K562 (cell line): ENCODE results near the gene DVL3. TPM values are rescaled to one million over a fixed set of nuclear protein-coding genes. Genes with fewer than 3 reads are reported as not detected.

Source experiments
- CTBP1 ChIP-seq: fragments of 450-650 bp; IDR thresholded peaks from 2 replicates; pipeline ENCODE4 v1.6.1; 2016; ENCODE audit warnings: borderline replicate concordance
- EP300 ChIP-seq: IDR thresholded peaks from 2 replicates; pipeline ENCODE4 v1.6.1; 2012; ENCODE audit warnings: low read length, improper control_type of control experiment
- FIP1L1 ChIP-seq: fragments of 200-400 bp; formaldehyde crosslinking; IDR thresholded peaks from 2 replicates; pipeline ENCODE4 v1.6.1; 2018; ENCODE audit warnings: mild to moderate bottlenecking, low read depth, low read length; ENCODE audit not compliant: poor library complexity, severe bottlenecking
- NCOA1 ChIP-seq: fragments of 450-650 bp; IDR thresholded peaks from 2 replicates; pipeline ENCODE4 v1.6.1; 2016; ENCODE audit warnings: low read depth
- NR2C2 ChIP-seq, 2 experiments: fragments of 200-800 bp in 1 of 2; sonication (Bioruptor generic) in 1 of 2; sonication (generic) in 1 of 2; formaldehyde crosslinking in 1 of 2; IDR thresholded peaks; 2 replicates each; pipeline versions ENCODE4 v1.6.1 to v1.8.0; 2016 to 2022; ENCODE audit warnings: mild to moderate bottlenecking in 1 of 2, missing compliant biosample characterization in 1 of 2, missing genetic modification characterization in 1 of 2, missing genetic modification reagents in 1 of 2
- PTBP1 ChIP-seq: fragments of 200-400 bp; formaldehyde crosslinking; IDR thresholded peaks from 2 replicates; pipeline ENCODE4 v1.6.1; 2017; ENCODE audit warnings: low read depth, low read length
- RAD21 ChIP-seq, 2 experiments: fragments of 250-450 bp in 1 of 2; fragments of 450-650 bp in 1 of 2; sonication (Bioruptor Pico) in 1 of 2; formaldehyde crosslinking in 1 of 2; IDR thresholded peaks in 1 of 2; conservative IDR thresholded peaks in 1 of 2; 2 replicates each; pipeline versions ENCODE4 v1.4.0 to v1.8.0; 2020 to 2022; ENCODE audit warnings: mild to moderate bottlenecking in 2 of 2, moderate library complexity in 1 of 2
- RFX1 ChIP-seq: fragments of 450-650 bp; IDR thresholded peaks from 2 replicates; pipeline ENCODE4 v1.6.1; 2016; ENCODE audit warnings: mild to moderate bottlenecking, moderate library complexity
- SMARCB1 ChIP-seq: IDR thresholded peaks from 2 replicates; pipeline ENCODE4 v1.6.1; 2011; ENCODE audit warnings: improper control_type of control experiment, low read depth; ENCODE audit not compliant: insufficient read length
- TAF1 ChIP-seq: IDR thresholded peaks from 2 replicates; pipeline ENCODE4 v1.6.1; 2011; ENCODE audit warnings: mild to moderate bottlenecking, low read length, moderate library complexity; ENCODE audit not compliant: insufficient read depth, control insufficient read depth, severe bottlenecking; ENCODE audit errors: extremely low read depth
- TCFL5 ChIP-seq: fragments of 250-450 bp; sonication (Bioruptor Pico); conservative IDR thresholded peaks from 2 replicates; pipeline ENCODE4 v1.6.1; 2021; ENCODE audit warnings: mild to moderate bottlenecking, moderate library complexity, matching md5 sums
- TEAD1 ChIP-seq, 2 experiments: fragments of 450-650 bp in 1 of 2; sonication (generic) in 1 of 2; formaldehyde crosslinking; IDR thresholded peaks; 2 replicates each; pipeline versions ENCODE4 v1.4.0 to v1.8.0; 2020 to 2022; ENCODE audit warnings: mild to moderate bottlenecking in 2 of 2, missing genetic modification reagents in 1 of 2
- YY1 ChIP-seq, 3 experiments: IDR thresholded peaks; 2 replicates each; pipeline ENCODE4 v1.6.1; 2011; ENCODE audit warnings: low read length in 2 of 3, mild to moderate bottlenecking in 2 of 3, moderate library complexity in 2 of 3, borderline replicate concordance in 1 of 3, control low read depth in 1 of 3, low read depth in 1 of 3; ENCODE audit not compliant: insufficient read depth in 3 of 3, insufficient replicate concordance in 2 of 3, control insufficient read depth in 1 of 3, insufficient read length in 1 of 3; ENCODE audit errors: extremely low read depth in 1 of 3
- ZKSCAN1 ChIP-seq: fragments of 150-350 bp; IDR thresholded peaks from 2 replicates; pipeline ENCODE4 v1.6.1; 2016; ENCODE audit warnings: low read depth, low read length
- ZNF3 ChIP-seq: fragments of 250-450 bp; sonication (Bioruptor Pico); IDR thresholded peaks from 2 replicates; pipeline ENCODE4 v1.5.0; 2021; ENCODE audit warnings: mild to moderate bottlenecking, moderate library complexity
- ZNF830 ChIP-seq: fragments of 250-450 bp; sonication (Bioruptor Pico); IDR thresholded peaks from 2 replicates; pipeline ENCODE4 v1.5.0; 2021; ENCODE audit warnings: mild to moderate bottlenecking
- polyA plus RNA-seq, 8 experiments: library from polyadenylated mRNA; depleted of rRNA in 4 of 8; stranded (reverse) in 5 of 8; unstranded in 3 of 8; fragments of >200 nt; fragmentation: Nextera tagmentation in 2 of 8; fragmentation: Illumina TruSeq in 1 of 8; extraction: Ambion mirVana in 2 of 8; extraction: Trizol in 1 of 8; gene quantifications; 2 replicates each; pipeline versions ENCODE4 v1.2.1 to v1.2.3, GENCODE V29; 2011 to 2014; ENCODE audit warnings: inconsistent platforms in 1 of 8, missing spikeins in 1 of 8
- total RNA-seq, 7 experiments: library from RNA; depleted of rRNA in 6 of 7; stranded (reverse); fragments of >200 nt in 6 of 7; fragmentation: Illumina TruSeq in 2 of 7; extraction: Trizol in 2 of 7; gene quantifications; 2 replicates each; pipeline versions ENCODE4 v1.2.1 to v1.2.3, GENCODE V29; 2011 to 2021; ENCODE audit warnings: low replicate concordance in 1 of 7
- TF ChIP-seq, protein P1 (sequence below): fragments of 250-450 bp; sonication (Bioruptor Pico); IDR thresholded peaks from 2 replicates; pipeline ENCODE4 v1.4.0; 2020
- TF ChIP-seq, protein P2 (sequence below): sonication (generic); formaldehyde crosslinking; IDR thresholded peaks from 2 replicates; pipeline ENCODE4 v1.8.0; 2022; ENCODE audit warnings: missing genetic modification reagents, mild to moderate bottlenecking, moderate library complexity, borderline replicate concordance

DVL3 gene
- total and polyA plus RNA-seq, 9 of the 15 experiments (the other 6 are each of a cell fraction or from before 2014, with no cell fraction given), result 3.1 to 57.9 (median 20.1) TPM

DNA sequence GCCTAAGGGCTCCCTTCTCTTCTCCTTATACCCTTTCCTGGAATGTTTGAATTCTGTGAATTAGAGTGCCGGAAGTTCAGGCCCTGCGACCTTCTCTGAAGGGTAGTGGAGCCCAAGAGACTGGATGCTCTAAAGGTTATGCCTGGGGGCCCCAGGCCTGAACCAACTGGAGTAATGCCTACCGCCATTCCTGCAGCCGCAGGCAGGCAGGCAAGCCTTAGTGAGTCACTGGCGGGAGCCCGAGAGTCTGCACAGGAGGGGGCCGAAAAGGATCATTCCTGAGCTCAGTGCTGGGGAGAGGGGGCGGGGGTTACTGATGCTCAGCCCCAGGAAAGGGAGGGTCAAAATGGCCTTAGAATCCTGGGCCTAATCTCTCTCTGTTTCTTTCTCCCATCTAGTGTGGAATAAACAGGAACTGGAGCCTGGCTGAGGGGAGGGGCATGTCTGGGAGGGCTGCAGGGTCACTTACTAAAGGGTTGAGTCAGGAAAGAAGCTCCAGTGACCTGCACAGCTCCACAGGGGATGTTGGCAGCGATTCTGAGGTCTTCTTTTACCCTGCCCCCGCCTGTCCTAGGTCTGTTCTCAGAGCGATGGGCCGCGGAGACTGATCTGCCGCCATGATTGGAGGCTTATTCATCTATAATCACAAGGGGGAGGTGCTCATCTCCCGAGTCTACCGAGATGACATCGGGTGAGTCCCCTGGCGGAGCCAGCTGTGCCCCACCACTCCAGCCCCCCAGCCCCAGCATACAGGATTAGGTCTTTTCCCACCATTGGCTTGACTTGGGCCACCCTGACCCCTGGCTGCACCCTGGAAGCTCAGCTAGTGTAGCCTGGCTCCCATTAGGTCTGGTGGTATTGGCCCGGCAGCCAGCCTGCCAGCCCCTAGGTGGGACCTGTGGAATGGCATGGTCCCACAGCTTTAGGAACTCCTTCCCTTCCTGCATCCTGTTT lies 21.5 kb downstream of the DVL3 start (continued):
- TF ChIP-seq, protein P1, sequence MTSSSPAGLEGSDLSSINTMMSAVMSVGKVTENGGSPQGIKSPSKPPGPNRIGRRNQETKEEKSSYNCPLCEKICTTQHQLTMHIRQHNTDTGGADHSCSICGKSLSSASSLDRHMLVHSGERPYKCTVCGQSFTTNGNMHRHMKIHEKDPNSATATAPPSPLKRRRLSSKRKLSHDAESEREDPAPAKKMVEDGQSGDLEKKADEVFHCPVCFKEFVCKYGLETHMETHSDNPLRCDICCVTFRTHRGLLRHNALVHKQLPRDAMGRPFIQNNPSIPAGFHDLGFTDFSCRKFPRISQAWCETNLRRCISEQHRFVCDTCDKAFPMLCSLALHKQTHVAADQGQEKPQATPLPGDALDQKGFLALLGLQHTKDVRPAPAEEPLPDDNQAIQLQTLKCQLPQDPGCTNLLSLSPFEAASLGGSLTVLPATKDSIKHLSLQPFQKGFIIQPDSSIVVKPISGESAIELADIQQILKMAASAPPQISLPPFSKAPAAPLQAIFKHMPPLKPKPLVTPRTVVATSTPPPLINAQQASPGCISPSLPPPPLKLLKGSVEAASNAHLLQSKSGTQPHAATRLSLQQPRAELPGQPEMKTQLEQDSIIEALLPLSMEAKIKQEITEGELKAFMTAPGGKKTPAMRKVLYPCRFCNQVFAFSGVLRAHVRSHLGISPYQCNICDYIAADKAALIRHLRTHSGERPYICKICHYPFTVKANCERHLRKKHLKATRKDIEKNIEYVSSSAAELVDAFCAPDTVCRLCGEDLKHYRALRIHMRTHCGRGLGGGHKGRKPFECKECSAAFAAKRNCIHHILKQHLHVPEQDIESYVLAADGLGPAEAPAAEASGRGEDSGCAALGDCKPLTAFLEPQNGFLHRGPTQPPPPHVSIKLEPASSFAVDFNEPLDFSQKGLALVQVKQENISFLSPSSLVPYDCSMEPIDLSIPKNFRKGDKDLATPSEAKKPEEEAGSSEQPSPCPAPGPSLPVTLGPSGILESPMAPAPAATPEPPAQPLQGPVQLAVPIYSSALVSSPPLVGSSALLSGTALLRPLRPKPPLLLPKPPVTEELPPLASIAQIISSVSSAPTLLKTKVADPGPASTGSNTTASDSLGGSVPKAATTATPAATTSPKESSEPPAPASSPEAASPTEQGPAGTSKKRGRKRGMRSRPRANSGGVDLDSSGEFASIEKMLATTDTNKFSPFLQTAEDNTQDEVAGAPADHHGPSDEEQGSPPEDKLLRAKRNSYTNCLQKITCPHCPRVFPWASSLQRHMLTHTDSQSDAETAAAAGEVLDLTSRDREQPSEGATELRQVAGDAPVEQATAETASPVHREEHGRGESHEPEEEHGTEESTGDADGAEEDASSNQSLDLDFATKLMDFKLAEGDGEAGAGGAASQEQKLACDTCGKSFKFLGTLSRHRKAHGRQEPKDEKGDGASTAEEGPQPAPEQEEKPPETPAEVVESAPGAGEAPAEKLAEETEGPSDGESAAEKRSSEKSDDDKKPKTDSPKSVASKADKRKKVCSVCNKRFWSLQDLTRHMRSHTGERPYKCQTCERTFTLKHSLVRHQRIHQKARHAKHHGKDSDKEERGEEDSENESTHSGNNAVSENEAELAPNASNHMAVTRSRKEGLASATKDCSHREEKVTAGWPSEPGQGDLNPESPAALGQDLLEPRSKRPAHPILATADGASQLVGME (CRISPR knock-in tag), result no peak
- TF ChIP-seq SMARCB1, result no peak
- peak; percentile 63 for TF ChIP-seq TAF1
- TF ChIP-seq NCOA1, result peak; percentile 39; the same call in 1 of the 2 replicates
- no peak for TF ChIP-seq ZNF830 (CRISPR knock-in tag)
- peak; percentile 1 to 92 (median 77) for TF ChIP-seq YY1 (IDR thresholded peaks at IDR 0.05; ENCODE audit: borderline replicate concordance in 1 of 3, control insufficient read depth in 1 of 3, extremely low read depth in 1 of 3, insufficient read depth in 3 of 3, insufficient read length in 1 of 3, insufficient replicate concordance in 2 of 3, low read depth in 1 of 3, low read length in 2 of 3)
- TF ChIP-seq EP300, result peak; percentile 11; the same call in 1 of the 2 replicates
- TF ChIP-seq ZKSCAN1, result no peak
- TF ChIP-seq RFX1, result no peak
- TF ChIP-seq TCFL5 (CRISPR knock-in tag), result no peak
- TF ChIP-seq PTBP1, result no peak
- TF ChIP-seq CTBP1, result peak; percentile 75
- TF ChIP-seq FIP1L1, result no peak
- TF ChIP-seq ZNF3 (CRISPR knock-in tag), result no peak
- TF ChIP-seq TEAD1 (CRISPR knock-in tag; IDR thresholded peaks at IDR 0.05), result peak in 1 of 2 experiments; percentile 72; a peak in 2 of 4 replicates
- TF ChIP-seq, protein P2, sequence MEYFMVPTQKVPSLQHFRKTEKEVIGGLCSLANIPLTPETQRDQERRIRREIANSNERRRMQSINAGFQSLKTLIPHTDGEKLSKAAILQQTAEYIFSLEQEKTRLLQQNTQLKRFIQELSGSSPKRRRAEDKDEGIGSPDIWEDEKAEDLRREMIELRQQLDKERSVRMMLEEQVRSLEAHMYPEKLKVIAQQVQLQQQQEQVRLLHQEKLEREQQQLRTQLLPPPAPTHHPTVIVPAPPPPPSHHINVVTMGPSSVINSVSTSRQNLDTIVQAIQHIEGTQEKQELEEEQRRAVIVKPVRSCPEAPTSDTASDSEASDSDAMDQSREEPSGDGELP (CRISPR knock-in tag), result peak; percentile 53; the same call in 1 of the 2 replicates
- no peak for TF ChIP-seq RAD21 (CRISPR knock-in tag; conservative IDR thresholded peaks at IDR 0.05 in 1 of 2, IDR thresholded peaks at IDR 0.05 in 1 of 2)
- no peak for TF ChIP-seq NR2C2 (CRISPR knock-in tag; IDR thresholded peaks at IDR 0.05)
- TF ChIP-seq NR2C2 (tag; IDR thresholded peaks at IDR 0.05), result 0 out of 2 replicates have a peak, but pooled peaks have one; percentile 48
